ENCODE results near the gene MECP2.
A peak's percentile ranks its signal among the peaks of the same experiment; 100 is the strongest.

The MECP2 gene

DNA sequence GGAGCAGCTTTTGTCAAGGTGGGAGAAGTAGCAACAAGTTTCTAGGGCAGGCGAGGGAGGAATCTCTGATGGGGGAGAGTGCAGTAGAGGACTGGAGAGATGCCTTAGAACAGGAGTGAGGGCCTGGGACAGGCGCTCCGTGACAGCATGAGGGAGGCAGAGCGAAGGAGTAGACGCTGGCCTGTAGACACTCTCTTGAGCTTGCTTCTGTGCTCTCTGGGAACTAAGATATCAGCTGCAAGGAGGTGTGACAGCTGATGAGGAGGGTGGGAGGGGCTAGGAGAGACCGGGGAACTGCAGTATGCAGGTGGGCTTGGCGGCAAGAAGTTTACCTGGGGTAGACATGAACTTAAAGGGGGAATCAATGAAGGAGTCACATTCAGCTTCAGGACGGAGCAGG is 35.7 kb downstream of the MECP2 start:
- no peak for DNase-seq (ENCODE audit: low read depth)

DNA sequence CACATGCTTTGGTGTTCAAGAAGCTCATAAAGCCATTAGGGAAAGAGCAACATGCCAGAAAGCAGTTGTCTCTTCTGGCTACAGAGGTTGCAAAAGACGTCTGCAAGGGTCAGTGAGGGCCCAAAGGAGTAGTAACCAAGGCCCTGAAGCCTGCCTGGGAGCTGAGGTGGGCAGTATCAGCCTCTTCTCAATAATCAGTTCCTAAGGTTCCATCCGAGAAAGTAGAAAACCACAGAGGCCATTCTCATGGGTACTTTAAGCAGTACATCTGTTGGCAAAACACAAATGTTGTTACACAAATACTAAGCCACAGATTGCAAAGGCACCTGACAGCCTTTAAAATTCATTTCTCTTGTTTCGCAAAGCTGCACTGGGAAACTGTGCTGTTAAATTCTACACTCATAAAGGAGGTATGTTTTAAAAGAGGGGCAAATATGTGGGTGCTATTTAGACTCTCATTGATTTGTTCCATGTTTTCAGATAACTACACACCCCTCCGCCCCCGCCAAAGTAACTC is 37.7 kb downstream of the MECP2 start:
- no peak for DNase-seq (ENCODE audit: low read depth)

DNA sequence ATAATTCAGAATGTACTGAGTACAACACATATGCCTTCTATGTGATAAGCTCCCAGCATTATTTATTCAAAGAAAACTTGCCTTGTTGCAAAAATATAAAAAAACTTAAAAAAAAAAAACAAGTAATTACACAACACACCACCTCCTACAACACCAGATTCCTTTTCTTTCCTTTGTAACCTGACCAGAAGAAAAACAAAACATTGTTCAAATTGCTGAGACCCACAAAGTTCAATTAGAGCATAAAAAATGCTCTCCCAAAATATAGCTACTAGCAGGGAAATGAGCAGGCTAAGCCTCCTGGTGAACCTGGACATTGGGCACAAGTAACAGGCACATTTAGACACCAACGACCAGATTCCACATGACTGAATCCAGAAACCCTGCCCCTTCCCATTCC is 38.3 kb downstream of the MECP2 start:
- DNase-seq (ENCODE audit: low read depth): no peak

DNA sequence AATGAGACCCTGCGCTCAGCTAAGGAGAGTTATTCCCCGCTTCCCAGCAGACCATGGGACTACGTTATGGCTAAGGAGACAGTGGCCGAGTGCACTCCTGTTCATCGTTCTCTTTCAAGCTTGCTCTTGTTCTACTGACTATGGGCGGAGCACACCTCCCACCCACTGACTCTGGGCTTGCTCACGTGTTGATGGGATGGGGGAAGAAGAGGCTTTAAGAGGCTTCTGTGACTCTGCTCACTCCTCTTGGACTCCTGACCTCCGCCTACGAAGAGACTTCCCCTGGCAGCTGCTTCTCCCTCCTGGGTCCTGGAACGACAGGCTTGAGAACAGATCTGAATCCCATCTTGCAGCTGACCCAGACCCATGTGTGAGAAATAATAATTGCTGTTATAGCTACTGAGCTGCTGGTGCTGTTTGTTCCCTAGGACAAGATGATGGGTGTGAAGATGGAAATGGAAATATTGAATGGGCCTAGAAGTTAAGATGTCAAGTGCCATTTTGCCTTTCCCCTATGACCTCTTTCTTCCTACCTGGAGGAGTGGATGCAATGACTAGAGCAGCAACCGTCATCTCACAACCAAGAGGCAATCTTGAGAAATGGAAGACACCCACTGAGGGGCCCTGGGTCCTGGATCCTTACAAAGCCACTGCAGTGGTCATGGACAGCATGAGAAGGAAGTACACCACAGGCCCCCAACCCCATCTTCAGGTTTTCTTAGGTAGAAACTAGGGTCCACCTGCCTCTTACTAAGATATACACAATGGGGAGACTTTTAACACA is 39.1 kb downstream of the MECP2 start:
- no peak for DNase-seq (ENCODE audit: low read depth)

DNA sequence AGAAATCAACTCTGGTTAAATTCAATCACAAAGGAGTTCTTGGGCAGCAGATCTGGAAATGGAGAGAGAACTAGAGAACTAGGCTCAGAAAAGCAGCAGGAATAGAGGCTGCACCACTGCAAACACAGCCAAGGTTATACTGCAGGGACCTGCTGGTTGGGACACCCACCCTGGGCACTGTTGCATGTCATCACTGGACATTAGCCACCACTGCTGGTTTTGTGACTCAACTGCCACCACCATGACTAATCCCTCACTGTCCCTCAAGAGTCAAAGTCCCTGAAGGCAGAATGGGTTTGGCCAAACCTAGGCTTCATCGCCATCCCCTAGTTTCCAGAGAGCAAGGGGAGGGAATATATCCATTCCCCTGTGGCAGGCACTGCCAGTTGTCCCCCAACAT is 39.7 kb downstream of the MECP2 start:
- DNase-seq (ENCODE audit: low read depth): no peak

DNA sequence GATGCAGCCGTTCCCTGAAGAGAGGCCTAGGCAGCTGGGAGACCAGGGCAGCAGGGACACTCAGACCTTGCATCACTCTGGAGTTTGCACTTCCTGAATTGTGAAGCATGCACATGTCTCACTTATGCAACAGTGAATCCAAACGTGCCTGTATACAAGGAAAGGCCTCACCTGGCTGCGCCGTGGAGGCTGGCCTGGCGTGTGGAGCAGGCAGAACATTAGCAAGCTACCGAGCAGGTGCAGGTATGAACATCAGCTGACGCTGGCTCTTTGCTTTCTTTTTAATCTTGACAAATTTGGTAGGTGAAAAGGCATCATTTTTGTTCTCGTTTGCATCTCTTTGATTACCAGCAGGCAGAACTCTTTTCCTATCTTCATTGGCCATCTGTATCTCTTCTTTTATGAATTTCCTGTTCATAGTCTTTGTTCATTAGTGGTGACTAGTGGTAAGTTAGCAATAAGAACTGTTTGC is 40.7 kb downstream of the MECP2 start:
- no peak for DNase-seq (ENCODE audit: low read depth)

DNA sequence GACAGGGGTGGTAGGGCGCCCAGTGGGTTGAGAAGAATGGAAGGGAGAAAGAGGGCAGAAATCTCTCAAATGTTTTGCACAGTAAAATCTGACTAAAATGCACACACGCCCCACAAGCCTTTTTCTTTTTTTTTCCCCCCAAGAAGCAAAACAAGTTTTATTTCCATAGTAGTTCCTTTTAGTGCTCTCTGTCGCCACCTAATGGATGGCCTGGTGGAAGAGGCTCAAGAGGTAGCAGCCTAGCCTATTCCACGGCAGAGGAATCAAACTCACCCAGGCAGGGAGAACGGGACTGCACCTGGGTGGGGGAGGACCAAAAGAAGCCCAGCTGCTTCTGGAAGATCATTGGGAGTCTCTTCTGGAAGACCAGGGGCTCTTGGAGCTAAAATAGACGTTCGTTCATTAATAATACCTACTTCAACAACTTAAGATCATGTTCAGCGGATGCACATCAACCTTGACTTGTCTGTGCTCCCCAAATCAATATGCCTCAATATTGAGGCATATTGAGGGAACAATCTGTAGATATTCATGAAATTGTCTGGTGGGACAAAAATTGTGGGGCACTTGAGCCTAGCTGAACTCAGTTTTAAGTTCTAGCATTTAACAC is 46.2 kb downstream of the MECP2 start:
- DNase-seq (ENCODE audit: low read depth): peak; percentile 5

DNA sequence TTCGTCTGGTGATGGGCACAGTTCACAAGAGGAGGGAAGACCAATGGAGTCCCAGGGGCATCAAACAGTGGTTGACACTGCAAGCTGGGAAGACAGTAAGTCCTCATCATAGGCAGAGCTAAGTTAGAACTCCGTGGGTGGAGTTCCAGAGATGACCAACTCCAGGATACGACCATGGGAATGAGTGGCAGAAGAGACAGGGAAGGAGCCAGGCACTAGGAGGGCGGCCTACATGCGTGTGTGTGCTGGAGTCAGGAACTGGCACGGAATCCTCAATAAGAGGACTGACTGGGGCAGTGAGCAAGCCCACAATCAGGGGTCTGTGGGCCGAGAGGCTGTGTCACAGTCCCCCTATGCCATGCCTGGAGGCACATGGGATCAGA is 47.4 kb downstream of the MECP2 start:
- no peak for DNase-seq (ENCODE audit: low read depth)

DNA sequence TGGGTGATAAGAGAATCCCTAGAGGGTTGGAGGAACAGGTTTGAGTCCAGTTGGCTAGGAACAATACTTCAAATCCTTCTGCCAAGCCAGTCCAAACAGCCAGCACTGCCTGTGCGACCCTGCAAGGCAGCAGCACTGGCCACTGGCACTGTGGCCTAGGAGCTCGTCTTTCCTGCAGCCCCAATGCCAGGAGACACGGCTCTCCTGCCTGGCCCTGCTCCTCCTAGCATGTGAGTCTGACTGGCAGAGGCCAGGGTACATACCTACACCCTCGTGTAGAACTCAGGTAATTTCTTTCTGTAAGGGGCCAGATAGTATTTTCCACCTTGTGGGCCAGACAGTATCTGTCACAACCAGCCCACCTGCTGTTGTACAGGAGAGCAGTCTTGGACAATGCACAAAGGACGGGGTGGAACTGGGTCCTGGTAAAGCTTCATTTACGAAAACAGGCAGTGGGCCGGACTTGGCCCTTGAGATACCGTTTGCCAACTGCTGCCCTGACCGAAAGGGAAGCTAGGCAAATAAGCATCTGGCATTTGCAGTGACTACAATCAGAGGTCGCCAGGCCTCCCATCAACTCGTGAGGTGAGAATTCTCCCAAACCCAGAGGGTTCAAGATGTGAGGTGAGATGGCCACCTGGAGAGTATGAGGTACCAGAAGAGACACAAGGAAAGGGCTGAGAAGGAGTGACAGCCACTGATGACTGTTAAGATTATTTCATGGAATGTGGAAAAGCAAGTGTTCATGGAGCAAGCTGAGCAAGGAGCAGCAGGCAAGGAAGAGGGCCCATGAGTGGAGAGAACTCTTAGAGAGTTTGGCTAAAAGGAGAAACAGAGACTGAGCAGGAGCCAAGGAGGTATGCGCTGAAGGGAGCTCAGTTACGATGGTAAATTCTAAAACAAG is 48.1 kb downstream of the MECP2 start:
- no peak for DNase-seq (ENCODE audit: low read depth)

DNA sequence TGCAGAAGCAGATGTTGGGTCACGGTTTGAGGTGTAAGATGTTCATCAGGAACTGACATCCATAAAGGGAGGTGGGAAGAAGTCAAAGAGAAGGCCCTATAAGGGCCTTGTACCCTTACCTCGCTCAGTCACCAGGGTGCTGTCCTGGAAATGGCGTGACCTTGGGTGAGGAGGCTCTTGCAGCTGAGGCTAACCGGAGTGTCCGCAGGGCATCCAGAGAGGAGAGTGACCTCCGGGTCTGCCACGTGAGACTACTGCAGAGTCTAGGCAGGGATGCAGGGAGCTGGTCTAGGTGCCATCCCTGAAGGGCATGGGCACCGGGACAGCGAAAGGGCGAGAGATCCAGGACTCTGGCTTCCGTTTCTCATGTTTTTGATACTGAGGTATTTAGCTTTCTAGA is 49.1 kb downstream of the MECP2 start:
- no peak for DNase-seq (ENCODE audit: low read depth)

DNA sequence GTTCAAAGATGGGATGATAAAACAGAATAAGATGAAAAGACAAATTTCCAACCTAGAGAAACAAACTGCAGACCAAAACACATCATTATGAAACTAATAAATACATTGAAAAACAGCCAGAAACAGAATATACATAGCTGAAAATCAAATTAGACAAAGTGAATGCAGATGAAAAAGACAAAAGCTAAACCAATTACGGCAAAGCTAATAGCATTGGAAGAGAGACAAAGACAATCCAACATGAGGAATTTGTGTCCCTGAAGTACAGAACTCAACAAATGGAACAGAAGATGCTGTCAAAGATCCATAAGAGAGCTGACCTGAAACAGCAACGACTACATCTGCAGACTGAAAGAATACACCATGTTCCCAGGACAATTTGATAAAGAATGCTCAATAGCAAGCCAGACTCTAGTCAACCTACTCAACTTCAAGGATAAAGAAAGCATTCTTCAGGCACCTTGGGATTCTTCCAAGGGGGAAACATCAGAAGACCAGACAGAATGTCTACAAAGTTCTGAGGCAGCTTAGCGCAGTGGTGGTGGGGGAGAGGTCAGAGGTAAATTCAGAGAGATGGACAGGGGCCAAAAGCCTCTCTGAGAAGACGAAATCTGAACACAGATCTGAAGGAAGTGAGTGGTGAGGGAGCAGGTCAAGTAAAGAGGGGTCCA is 50.4 kb downstream of the MECP2 start:
- DNase-seq (ENCODE audit: low read depth): no peak

DNA sequence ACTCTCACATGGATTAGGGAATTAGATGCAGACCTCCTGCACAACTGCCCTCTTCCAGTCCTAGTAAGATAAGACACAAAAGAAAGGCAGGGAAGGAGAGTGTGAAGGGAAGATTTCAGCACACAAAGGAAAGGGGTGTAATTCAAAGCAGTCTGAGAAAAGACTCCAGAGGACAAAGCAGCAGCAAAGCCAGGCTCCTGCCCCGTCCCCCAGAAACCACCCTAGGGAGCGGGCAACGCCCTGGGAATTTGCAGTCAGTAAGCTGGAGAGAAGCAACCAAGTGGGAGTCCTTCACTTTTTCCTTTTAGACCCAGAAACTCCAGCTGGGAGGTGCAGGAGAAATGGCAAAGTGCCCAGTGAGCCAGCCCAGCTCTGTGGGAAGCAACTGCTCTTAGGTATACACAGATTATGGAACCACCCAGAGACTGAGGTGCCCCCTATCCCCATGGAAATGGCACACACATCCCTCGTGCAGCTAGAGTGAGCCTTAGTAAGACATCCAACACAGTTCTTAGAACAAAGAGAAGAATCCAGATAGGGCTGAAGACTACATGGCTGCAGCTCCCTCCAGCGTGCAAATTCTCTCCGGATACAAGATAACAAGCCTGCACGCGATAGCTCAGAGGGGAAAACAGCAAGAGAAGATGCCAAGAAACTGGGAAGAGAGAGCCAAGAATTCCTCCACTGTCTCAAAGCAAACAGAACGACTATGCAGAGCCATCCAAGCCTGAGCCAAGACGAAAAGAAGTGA is 51.3 kb downstream of the MECP2 start:
- no peak for DNase-seq (ENCODE audit: low read depth)

DNA sequence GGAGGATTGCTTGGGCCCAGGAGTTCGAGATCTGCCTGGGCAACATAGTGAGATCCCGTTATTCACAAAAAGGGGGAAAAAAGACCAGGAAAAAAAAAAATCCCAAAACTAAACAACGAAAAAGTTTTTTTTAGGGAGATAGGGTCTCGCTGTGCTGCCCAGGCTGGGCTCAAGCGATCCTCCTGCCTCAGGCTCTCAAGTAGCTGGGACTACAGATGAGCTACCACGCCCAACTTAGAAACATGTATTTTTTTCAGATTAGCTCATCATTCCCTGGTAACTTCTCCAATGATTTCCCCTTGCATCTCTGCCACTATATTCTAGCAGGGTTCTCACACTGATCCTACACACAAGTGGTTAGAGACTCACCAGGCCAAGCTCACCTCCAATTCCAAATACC is 53.4 kb downstream of the MECP2 start:
- DNase-seq (ENCODE audit: low read depth): no peak

DNA sequence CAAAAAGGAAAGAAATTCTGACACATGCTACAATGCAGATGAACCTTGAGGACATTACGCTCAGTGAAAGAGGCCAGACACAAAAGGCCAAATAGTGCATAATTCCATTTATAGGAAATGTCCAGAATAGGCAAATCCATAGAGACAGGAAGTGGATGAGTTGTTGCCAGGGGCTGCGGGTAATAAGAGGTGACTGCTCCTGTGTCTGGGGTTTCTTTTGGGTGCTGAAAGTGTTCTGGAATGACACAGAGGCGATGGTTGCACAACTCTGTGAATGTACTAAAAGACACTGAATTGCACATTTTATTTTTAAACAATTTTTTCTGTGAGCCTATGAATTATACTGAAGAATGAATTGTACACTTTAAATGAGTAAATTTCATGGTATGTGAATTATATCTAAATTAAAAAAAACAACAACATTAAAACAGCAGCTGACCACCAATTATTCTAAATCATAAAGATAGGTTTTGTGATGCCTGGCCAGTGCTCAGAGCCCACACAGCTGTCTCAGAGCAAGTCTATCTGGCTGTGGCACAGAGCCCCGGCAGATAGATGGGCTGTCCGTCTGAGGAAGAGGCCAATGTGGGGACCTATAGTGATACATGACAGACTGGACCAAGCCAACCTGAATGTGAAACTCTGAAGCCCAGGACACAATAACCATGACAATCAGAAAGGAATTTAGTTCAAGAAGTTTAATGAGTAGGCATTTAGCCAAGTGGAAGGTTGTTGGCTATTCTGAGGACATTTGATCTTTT is 54.3 kb downstream of the MECP2 start:
- DNase-seq (ENCODE audit: low read depth): no peak

DNA sequence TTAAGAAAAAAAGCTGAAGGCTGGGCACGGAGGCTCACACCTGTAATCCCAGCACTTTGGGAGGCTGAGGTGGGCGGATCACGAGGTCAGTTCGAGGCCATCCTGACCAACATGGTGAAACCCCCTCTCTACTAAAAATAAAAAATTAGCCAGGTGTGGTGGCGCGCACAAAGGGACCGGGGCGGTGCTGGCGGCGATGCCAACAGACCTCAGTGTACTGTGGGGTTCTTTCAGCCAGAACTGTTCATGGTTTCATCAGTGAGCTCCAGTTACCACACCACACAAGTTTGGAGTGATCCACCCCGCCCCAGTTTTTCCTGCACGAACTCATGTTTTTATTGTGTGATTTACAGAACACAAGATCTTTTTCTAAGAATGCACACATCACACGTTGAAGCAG is 56.7 kb downstream of the MECP2 start:
- no peak for DNase-seq (ENCODE audit: low read depth)

DNA sequence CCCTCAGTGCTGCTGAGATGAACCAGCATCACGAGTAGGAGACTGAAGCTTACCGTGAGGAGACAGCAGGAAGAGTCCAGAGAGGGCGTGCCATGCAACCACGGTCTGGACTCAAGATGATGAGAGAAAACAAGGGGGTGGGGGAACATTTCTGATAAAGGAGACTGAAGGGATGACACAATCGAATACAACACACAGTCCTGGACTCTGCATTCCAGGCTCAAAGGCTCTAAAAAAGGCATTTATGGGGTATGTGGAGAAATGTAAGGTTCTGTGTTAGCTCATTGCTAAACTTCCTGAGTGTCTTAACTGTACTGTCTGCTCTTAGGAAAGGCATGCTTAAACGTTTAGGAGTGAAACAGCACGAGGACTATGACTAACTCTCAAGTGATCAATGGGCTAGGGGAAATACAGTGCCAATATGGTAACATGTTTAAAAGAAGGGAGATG is 57.2 kb downstream of the MECP2 start:
- DNase-seq (ENCODE audit: low read depth): no peak

DNA sequence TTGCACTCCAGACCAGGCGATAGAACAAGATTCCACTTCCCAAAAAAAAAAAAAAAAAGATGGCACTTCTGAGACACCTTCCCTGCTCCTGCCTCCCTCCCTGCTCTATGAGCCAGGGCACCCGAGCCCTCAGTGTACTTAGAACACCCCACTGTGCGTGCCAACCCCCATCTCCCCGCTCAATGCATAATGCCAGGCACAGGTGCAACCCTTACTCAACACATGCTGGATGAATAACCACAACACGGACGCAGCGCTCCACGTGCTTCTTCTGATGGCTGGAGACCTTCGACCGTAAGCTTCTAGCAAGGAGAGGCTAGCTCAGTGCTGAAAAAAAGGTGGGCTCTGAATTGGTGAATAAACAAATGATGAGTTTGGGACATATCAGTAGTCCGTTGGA is 57.9 kb downstream of the MECP2 start:
- DNase-seq (ENCODE audit: low read depth): no peak

DNA sequence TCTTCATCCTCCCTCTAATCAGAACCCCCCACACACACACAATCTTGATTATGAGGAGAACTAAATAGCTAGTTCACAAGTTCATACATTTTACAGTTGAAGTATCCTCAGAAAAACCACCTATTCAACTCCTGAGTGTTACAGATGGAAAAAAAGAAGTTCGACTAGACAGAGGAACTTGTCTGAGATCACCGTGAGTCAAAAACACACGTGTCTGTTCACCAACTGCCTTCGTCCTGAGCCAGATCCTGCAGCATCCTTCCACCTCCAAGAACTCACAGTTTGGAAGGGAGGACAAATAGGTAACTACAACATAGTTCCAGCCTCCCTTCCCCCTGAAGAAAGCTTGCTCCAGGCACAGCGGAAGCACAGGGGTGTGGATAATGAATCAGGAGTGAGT is 58.9 kb downstream of the MECP2 start:
- no peak for DNase-seq (ENCODE audit: low read depth)

DNA sequence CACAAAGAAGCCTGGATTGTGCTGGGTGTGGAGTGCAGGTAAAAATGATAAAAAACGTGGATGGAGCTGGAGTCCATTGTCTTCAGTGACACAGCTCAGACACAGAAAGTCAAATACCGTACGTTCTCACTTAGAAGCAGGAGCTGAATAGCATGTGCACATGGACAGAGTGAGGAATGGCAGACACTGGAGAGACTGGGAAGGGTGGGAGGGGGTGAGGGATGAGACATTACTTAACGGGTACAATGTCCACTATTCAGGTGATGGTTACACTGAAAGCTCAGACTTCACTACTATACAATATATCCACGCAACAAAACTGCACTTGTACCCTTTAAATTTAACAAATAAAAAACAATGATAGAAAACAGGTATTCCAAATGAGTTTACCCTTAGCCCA is 59.8 kb downstream of the MECP2 start:
- DNase-seq (ENCODE audit: low read depth): no peak

DNA sequence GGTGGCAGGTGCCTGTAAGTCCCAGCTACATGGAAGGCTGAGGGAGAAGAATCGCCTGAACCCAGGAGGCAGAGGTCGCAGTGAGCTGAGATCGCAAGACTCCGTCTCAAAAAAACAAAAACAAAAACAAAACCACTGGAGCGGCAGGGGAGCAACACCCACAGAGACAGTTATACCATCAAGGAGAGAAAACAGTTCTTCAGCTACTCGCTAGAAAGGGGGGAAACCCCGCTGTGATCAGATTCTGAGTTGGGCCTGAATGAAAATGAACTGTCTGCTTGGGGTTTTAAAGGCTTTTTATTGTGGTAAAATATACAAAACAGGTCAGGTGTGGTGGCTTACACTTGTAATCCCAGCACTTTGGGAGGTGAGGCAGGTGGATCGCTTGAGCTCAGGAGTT is 61.0 kb downstream of the MECP2 start:
- no peak for DNase-seq (ENCODE audit: low read depth)

DNA sequence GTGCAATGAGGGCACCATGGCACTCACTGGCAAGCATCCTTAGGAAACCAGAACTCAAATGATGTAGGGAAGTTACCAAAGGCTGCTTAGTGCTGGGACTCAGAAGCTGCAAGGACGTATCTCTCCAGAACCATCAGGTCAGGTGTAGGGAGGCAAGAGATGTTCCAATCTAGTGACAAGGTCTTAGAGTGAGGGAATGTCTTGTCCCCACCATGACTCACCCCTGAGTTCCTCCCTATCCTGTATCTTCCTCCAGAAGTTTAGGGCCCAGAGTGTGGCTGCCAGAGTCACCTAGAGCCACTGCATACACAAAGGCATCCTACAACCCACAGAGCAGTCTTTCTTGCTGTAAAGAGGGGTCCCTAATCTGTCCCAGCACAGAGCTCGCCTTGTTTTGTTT is 63.7 kb downstream of the MECP2 start:
- DNase-seq (ENCODE audit: low read depth): no peak

All from CMK (cell line).